ENCODE data around the gene KRT10. TPM values are rescaled to one million over a fixed set of nuclear protein-coding genes. Genes with fewer than 3 reads are reported as not detected.
A peak's percentile ranks its signal among the peaks of the same experiment; 100 is the strongest.

Gene KRT10
- total RNA-seq, 1 experiment from 2014 or later, result 28.4 TPM

DNA sequence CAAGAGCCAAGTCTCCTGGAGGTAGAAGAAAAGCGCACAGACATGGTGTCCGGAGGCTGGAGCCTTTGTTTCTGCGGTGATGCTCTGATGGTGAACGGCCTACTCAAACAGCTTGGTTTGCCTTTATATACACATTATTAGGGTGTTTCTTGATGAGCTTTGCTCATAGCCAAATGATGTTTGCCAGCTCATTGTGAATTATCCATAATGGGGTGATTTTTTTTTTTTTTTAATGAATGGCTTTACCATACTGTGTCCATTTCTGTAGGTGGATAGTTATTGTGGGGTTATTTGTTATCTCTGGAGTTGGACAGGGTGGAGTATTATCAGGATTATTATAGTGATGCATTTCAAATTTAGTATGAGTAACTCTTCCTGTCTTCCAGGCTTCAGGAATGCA, 40.0 kb downstream of the KRT10 start, which contains the start of gene KRT27:
Gene KRT27, minus strand, starts transcription at position 101 of the 400 bp plus-strand sequence. Its CDS starts 57 bp downstream, at position 44.
- Histone ChIP-seq H3K27ac (ENCODE audit: insufficient read length, low read depth, low read length) (no peak within 1 kb of the TSS), H3K4me2 (ENCODE audit: insufficient read depth, insufficient read length, low read length) (no peak within 1 kb of the TSS), H3K4ac (ENCODE audit: low read depth, low read length) (no peak within 1 kb of the TSS), H3K23ac (ENCODE audit: insufficient read length, low read depth, low read length) (no peak within 1 kb of the TSS), H3K4me1 (ENCODE audit: insufficient read depth, low read length) (no peaks in the 10 kb centered on the region), H2AFZ (ENCODE audit: low read length) (no peak within 1 kb of the TSS), H3T11ph (ENCODE audit: low read length) (no peak within 1 kb of the TSS), H3K9me3 (ENCODE audit: control insufficient read depth, low read depth, low read length) (no peaks in the 10 kb centered on the region), H3K23me2 (ENCODE audit: insufficient read length, low read depth, low read length, poor library complexity, severe bottlenecking) (no peaks in the 10 kb centered on the region), H4K20me1 (ENCODE audit: control insufficient read depth, insufficient read depth, insufficient read length) (no peaks in the 10 kb centered on the region), H2BK15ac (ENCODE audit: low read depth, low read length) (no peak within 1 kb of the TSS), H2AK5ac (ENCODE audit: insufficient read length, low read length) (no peak within 1 kb of the TSS), H2BK5ac (ENCODE audit: insufficient read length, low read length) (no peak within 1 kb of the TSS), H3K27me3 (ENCODE audit: insufficient read depth, low read length) (no peaks in the 10 kb centered on the region), H4K5ac (ENCODE audit: insufficient read length, low read depth, low read length) (no peak within 1 kb of the TSS), H3K9ac (ENCODE audit: extremely low read depth, insufficient read length, low read length) (no peak within 1 kb of the TSS), H4K91ac (ENCODE audit: insufficient read length, low read depth, low read length) (no peak within 1 kb of the TSS), H2BK12ac (ENCODE audit: insufficient read length, low read depth, low read length) (no peak within 1 kb of the TSS), H3K79me2 (ENCODE audit: insufficient read depth, low read length) (no peaks in the 10 kb centered on the region), H2BK120ac (ENCODE audit: low read depth, low read length, poor library complexity, severe bottlenecking) (no peak within 1 kb of the TSS), H3K79me1 (ENCODE audit: insufficient read depth, low read depth, low read length, poor library complexity, severe bottlenecking) (no peaks in the 10 kb centered on the region), H3K14ac (ENCODE audit: insufficient read depth, low read length) (no peak within 1 kb of the TSS), H3K18ac (ENCODE audit: insufficient read length, low read depth, low read length) (no peak within 1 kb of the TSS), H3K56ac (ENCODE audit: insufficient read length, low read depth, low read length) (no peak within 1 kb of the TSS), H2BK20ac (ENCODE audit: low read depth, low read length, poor library complexity, severe bottlenecking) (no peak within 1 kb of the TSS), H4K8ac (replicated peaks; ENCODE audit: insufficient read length, low read depth, low read length) (no peak within 1 kb of the TSS)
- Mint-ChIP-seq H3K4me1 (no peaks in the 10 kb centered on the region), H3K36me3 (ENCODE audit: insufficient read depth in 1 of 3, low read depth in 3 of 3) (no peaks in the 10 kb centered on the region), H3K27me3 (ENCODE audit: low read depth) (peaks cover 10% of the 10 kb centered on the region), H3K4me3 (no peak within 1 kb of the TSS), H3K27ac (peak within 1 kb of the TSS in 1 of 3 experiments; percentile 7; a peak in 1 of 7 replicates), H3K9me3 (no peaks in the 10 kb centered on the region)
- no CpG with 5 or more reads among the region's 4 CpGs for WGBS (ENCODE audit: extremely low coverage, insufficient read length, low lambda C conversion rate)
- DNase-seq, result no peak
- TF ChIP-seq, protein P1, sequence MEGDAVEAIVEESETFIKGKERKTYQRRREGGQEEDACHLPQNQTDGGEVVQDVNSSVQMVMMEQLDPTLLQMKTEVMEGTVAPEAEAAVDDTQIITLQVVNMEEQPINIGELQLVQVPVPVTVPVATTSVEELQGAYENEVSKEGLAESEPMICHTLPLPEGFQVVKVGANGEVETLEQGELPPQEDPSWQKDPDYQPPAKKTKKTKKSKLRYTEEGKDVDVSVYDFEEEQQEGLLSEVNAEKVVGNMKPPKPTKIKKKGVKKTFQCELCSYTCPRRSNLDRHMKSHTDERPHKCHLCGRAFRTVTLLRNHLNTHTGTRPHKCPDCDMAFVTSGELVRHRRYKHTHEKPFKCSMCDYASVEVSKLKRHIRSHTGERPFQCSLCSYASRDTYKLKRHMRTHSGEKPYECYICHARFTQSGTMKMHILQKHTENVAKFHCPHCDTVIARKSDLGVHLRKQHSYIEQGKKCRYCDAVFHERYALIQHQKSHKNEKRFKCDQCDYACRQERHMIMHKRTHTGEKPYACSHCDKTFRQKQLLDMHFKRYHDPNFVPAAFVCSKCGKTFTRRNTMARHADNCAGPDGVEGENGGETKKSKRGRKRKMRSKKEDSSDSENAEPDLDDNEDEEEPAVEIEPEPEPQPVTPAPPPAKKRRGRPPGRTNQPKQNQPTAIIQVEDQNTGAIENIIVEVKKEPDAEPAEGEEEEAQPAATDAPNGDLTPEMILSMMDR (conservative IDR thresholded peaks at IDR 0.05), result no peak

Measured in H9 (cell line).